Lower lobe of right lung (tissue), 2 donors: Measurements from ENCODE around the gene TXNDC2. TPM values are rescaled to one million over a fixed set of nuclear protein-coding genes. Genes with fewer than 3 reads are reported as not detected.
A peak's percentile ranks its signal among the peaks of the same experiment; 100 is the strongest.
"Not testable (repeated sequence)": the region's sequence is repeated elsewhere in the genome, so short reads cannot be mapped to it uniquely, and the experiment has no call there.

ENCODE experiments used
- ATAC-seq, 2 donors: fragments of 200-7000 bp; cut with Tn5 transposase; one replicate each; pipeline ENCODE4 v1.9.1; 2020 to 2022; ENCODE audit warnings: mild to moderate bottlenecking in 2 of 2, moderate library complexity in 2 of 2
- DNase-seq: peaks from one replicate; pipeline ENCODE4 v3.0.0-alpha.2; 2020
- H3K27ac ChIP-seq: fragments of 200-600 bp; one replicate; pipeline ENCODE4 v1.8.0; 2022
- H3K27me3 ChIP-seq: fragments of 200-600 bp; one replicate; pipeline ENCODE4 v1.8.0; 2022; ENCODE audit warnings: low read depth
- H3K36me3 ChIP-seq: fragments of 200-600 bp; one replicate; pipeline ENCODE4 v1.8.0; 2022; ENCODE audit warnings: mild to moderate bottlenecking
- H3K4me1 ChIP-seq: fragments of 200-600 bp; one replicate; pipeline ENCODE4 v1.8.0; 2022
- H3K4me3 ChIP-seq: fragments of 200-600 bp; one replicate; pipeline ENCODE4 v1.8.0; 2022; ENCODE audit warnings: mild to moderate bottlenecking
- H3K9me3 ChIP-seq: fragments of 200-600 bp; one replicate; pipeline ENCODE4 v1.8.0; 2022
- intact Hi-C: fragments of 100-400 bp; cut with DNase I; formaldehyde crosslinking; loops from one replicate; pipeline ENCODE4 v1.11.0; 2022
- total RNA-seq: library from RNA; stranded (reverse); fragmentation: NEBNext Ultra II Directional; extraction: Animal tissue kit (Norgen Biotek cat#: 25700); gene quantifications from one replicate; pipeline ENCODE4 v1.2.1, GENCODE V29; 2021
- TF ChIP-seq, protein P1 (sequence below): fragments of 200-600 bp; IDR thresholded peaks from one replicate; pipeline ENCODE4 v1.8.0; 2022; ENCODE audit warnings: antibody characterized with exemption, mild to moderate bottlenecking
- donor health status: DM: no; HTN: yes; CAD: no; lungs with severe emphysema.

TXNDC2 gene
- total RNA-seq, 1 donor from 2014 or later = 0.12 TPM

DNA sequence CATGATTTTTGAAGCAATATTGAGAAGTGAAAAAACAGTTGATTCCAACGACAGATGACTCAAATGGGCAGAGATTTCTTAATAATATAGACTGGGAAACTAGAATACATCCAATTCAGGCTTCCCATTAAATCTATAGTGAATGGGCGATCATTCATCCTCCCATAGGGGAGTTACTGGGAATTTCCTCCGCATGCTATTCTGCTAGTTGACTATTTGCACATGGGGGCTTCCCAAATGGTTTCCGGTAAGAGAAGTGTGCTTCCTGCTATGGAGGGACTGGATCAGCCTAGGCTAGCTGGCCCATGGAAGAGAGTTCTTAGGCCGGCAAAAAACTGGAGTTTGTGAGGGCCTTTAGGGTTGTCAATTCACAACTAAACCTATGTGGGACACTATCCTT lies 25.5 kb downstream of the TXNDC2 start:
- DNase-seq (no peak), ATAC-seq (no peak)
- Histone ChIP-seq H3K36me3 (no peaks in the 10 kb centered on the region), H3K27me3 (no peaks in the 10 kb centered on the region), H3K27ac (no peak overlapping the region), H3K9me3 (no peaks in the 10 kb centered on the region), H3K4me1 (peaks cover 14% of the 10 kb centered on the region), H3K4me3 (no peak overlapping the region)
- intact Hi-C loops = no loop called here
- TF ChIP-seq, protein P1, sequence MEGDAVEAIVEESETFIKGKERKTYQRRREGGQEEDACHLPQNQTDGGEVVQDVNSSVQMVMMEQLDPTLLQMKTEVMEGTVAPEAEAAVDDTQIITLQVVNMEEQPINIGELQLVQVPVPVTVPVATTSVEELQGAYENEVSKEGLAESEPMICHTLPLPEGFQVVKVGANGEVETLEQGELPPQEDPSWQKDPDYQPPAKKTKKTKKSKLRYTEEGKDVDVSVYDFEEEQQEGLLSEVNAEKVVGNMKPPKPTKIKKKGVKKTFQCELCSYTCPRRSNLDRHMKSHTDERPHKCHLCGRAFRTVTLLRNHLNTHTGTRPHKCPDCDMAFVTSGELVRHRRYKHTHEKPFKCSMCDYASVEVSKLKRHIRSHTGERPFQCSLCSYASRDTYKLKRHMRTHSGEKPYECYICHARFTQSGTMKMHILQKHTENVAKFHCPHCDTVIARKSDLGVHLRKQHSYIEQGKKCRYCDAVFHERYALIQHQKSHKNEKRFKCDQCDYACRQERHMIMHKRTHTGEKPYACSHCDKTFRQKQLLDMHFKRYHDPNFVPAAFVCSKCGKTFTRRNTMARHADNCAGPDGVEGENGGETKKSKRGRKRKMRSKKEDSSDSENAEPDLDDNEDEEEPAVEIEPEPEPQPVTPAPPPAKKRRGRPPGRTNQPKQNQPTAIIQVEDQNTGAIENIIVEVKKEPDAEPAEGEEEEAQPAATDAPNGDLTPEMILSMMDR = no peak

DNA sequence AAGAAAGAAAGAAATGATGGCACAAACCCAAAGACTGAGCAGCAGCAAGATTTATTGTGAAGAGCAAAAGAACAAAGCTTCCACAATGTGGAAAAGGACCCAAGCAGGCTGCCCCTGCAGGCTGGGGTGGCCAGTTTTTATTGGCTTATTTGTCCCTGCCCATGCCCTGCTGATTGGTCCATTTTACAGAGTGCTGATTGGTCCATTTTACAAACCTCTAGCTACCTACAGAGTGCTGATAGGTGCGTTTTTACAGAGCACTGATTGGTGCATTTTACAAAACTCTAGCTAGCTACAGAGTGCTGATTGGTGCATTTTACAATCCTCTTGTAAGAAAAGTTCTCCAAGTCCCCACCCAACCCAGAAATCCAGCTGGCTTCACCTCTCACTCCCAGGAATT lies 26.5 kb downstream of the TXNDC2 start:
- ATAC-seq, H3K4me3 ChIP-seq, H3K27me3 ChIP-seq, DNase-seq, intact Hi-C loops, H3K27ac ChIP-seq, H3K9me3 ChIP-seq, H3K36me3 ChIP-seq: not testable (repeated sequence)
- H3K4me1 ChIP-seq = peaks cover 25% of the 10 kb centered on the region

DNA sequence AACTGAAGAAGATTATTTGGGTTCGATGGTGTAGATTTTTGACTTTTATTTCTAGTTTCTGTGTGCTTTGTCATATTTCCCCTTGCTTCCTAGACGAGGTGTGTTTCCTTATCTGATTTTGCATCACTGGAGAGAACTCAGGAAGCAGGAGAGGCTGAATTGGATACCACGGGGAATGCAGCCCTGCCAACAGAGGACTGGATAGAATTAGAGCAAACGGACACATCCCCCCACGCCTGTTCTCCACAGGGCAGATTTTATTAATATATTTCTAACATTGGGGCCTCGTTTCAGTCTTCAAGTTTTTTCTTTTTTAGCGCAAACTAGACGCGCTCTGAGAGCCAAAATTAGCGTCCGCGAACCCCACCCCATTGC lies 27.4 kb downstream of the TXNDC2 start:
- ATAC-seq (peak; percentile 2 to 19), DNase-seq (no peak)
- Histone ChIP-seq H3K4me3 (peak overlapping the region; percentile 90), H3K36me3 (no peaks in the 10 kb centered on the region), H3K4me1 (peaks cover 33% of the 10 kb centered on the region), H3K9me3 (no peaks in the 10 kb centered on the region), H3K27me3 (no peaks in the 10 kb centered on the region), H3K27ac (peak overlapping the region; percentile 98)
- TF ChIP-seq, protein P1 = no peak
- intact Hi-C loops = no loop called here

DNA sequence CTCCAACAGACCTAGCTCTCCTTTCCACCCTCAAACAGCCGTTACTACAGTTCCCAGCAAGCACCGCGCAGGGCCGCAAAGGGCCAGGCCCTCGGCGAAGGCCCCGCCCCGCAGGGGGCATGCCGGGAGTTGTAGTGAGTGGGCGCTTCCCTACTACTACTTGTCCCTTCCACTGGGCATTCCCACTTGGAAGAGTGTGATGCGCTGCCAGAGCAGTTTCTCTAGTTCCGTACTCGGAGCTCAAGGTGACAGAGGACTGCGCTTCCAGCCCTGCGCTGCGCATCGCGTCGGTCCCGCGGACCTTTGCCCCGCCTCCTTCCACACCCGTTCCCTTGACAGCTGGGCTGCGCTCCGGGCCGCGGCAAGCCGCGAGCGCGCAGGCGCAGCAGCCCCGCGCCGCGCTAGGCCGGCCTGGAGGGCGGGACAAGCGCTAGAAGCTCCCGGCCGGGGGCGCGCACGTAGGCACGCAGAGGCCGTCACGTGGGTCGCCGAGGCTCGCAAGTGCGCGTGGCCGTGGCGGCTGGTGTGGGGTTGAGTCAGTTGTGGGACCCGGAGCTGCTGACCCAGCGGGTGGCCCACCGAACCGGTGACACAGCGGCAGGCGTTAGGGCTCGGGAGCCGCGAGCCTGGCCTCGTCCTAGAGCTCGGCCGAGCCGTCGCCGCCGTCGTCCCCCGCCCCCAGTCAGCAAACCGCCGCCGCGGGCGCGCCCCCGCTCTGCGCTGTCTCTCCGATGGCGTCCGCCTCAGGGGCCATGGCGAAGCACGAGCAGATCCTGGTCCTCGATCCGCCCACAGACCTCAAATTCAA lies 28.0 kb downstream of the TXNDC2 start, which contains the start of gene VAPA:
VAPA (plus strand) TSS at position 491 of the 808 bp plus-strand sequence; CDS start at position 732, 241 bp downstream.
- no peaks in the 10 kb centered on the region for H3K27me3 ChIP-seq
- peak within 1 kb of the TSS; percentile 90 for H3K4me3 ChIP-seq
- intact Hi-C loops = no loop called here
- ATAC-seq = peak; percentile 96 to 97
- TF ChIP-seq, protein P1 = no peak
- H3K36me3 ChIP-seq = no peaks in the 10 kb centered on the region
- peak; percentile 98 for DNase-seq
- peaks cover 39% of the 10 kb centered on the region for H3K4me1 ChIP-seq
- H3K27ac ChIP-seq = peak within 1 kb of the TSS; percentile 98
- H3K9me3 ChIP-seq = no peaks in the 10 kb centered on the region

DNA sequence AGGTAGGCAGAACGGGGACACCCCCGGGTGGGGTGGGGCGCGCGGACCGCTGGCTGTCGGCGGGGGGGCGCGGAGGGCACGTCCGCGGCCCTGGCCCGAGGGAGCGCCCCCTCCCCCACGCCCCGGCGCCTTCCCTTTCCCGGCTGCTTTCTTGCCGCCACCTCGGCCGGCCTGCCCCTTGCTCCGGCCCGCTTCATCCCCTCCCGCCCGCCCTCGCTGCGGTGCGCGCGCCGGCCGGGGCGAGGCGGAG lies 28.5 kb downstream of the TXNDC2 start:
- TF ChIP-seq, protein P1 = no peak
- no peaks in the 10 kb centered on the region for H3K9me3 ChIP-seq
- no peak for DNase-seq
- H3K27me3 ChIP-seq = no peaks in the 10 kb centered on the region
- peaks cover 44% of the 10 kb centered on the region for H3K4me1 ChIP-seq
- intact Hi-C loops = no loop called here
- H3K27ac ChIP-seq = peak overlapping the region; percentile 98
- no peak for ATAC-seq
- H3K4me3 ChIP-seq = peak overlapping the region; percentile 90
- H3K36me3 ChIP-seq = no peaks in the 10 kb centered on the region

DNA sequence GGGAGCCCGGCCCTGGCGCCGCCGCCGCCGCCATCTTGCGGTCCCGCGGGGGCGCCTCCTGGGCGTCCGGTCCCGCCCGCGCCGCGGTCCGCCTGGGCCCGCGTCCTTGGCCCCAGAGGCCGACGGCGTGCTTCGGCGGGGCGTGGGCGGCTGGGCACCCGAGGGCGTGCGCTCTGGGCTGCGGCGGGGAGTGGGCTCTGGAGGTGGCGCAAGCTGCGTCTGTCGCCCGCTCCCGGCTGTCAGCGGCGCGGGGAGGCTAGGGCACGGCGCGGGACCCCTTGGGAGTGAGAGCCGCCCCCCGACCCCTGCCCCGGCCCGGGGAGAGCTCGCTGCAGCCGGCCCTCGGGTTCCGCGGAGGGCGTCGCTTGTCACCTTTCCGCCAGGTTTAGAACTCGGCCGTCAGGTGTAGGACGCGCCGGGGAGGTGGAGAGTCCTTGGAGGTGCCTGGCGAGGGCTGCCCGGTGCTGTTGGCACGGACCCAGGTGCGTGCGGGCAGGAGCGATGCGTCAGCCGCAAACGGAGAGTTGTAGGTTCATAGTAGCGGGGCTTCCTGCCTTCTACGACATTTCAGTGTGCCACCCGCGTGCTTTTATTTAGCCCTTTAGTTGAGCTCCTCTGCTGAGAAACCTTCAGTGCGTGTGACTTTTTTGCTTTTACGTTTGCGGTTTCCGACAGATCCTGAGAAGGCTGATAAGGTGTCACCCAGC lies 29.0 kb downstream of the TXNDC2 start:
- Histone ChIP-seq H3K27me3 (no peaks in the 10 kb centered on the region), H3K9me3 (no peaks in the 10 kb centered on the region), H3K4me3 (peak overlapping the region; percentile 90), H3K4me1 (peaks cover 49% of the 10 kb centered on the region), H3K27ac (peak overlapping the region; percentile 98), H3K36me3 (no peaks in the 10 kb centered on the region)
- intact Hi-C loops = no loop called here
- TF ChIP-seq, protein P1 = no peak
- peak; percentile 55 to 65 for ATAC-seq
- peak; percentile 89 for DNase-seq
